Osteoblast (primary cell): ENCODE measurements around the gene IFT43. TPM values are rescaled to one million over a fixed set of nuclear protein-coding genes. Genes with fewer than 3 reads are reported as not detected.

Experiments
- DNase-seq: peaks from one replicate; pipeline ENCODE4 v3.0.0; 2011; ENCODE audit warnings: low spot score, mixed read lengths; ENCODE audit not compliant: insufficient read length; ENCODE audit errors: missing footprints
- H2AFZ ChIP-seq: 2 replicates; pipeline ENCODE4 v1.6.0; 2011; ENCODE audit warnings: mild to moderate bottlenecking, low read length
- H3K27ac ChIP-seq: 2 replicates; pipeline ENCODE4 v1.5.1; 2011; ENCODE audit warnings: mild to moderate bottlenecking, low read depth, low read length, moderate library complexity
- H3K27me3 ChIP-seq: 2 replicates; pipeline ENCODE4 v1.6.0; 2012; ENCODE audit warnings: mild to moderate bottlenecking, control low read depth, inconsistent platforms, low read length, moderate library complexity; ENCODE audit not compliant: insufficient read depth
- H3K36me3 ChIP-seq: 2 replicates; pipeline ENCODE4 v1.5.1; 2011; ENCODE audit warnings: mild to moderate bottlenecking, low read length, control low read depth, moderate library complexity; ENCODE audit not compliant: insufficient read depth
- H3K4me1 ChIP-seq: 2 replicates; pipeline ENCODE4 v1.5.1; 2011; ENCODE audit warnings: mild to moderate bottlenecking, low read length, control low read depth, moderate library complexity; ENCODE audit not compliant: insufficient read depth
- H3K4me2 ChIP-seq: 2 replicates; pipeline ENCODE4 v1.6.0; 2011; ENCODE audit warnings: mild to moderate bottlenecking, low read length; ENCODE audit not compliant: insufficient read depth
- H3K4me3 ChIP-seq: fragments of 200-600 bp; sonication (generic); 3 replicates; pipeline ENCODE4 v1.5.1; 2012; ENCODE audit warnings: mild to moderate bottlenecking, low read length, inconsistent platforms; ENCODE audit not compliant: insufficient read depth
- H3K79me2 ChIP-seq: 2 replicates; pipeline ENCODE4 v1.6.0; 2012; ENCODE audit warnings: mild to moderate bottlenecking, low read length, control low read depth, inconsistent platforms; ENCODE audit not compliant: insufficient read depth
- H3K9me3 ChIP-seq: 2 replicates; pipeline ENCODE4 v1.5.1; 2011; ENCODE audit warnings: low read depth, low read length, control low read depth
- H4K20me1 ChIP-seq: 2 replicates; pipeline ENCODE4 v1.6.0; 2012; ENCODE audit warnings: mild to moderate bottlenecking, low read length, control low read depth; ENCODE audit not compliant: insufficient read depth
- CTCF ChIP-seq: IDR thresholded peaks from 2 replicates; pipeline ENCODE4 v1.5.1; 2011; ENCODE audit warnings: mild to moderate bottlenecking, low read depth, low read length, moderate library complexity; ENCODE audit errors: extremely low read depth
- total RNA-seq: library from RNA; depleted of rRNA; stranded (reverse); fragments of >200 nt; gene quantifications from 2 replicates; pipeline ENCODE4 v1.2.3, GENCODE V29; 2012

IFT43 gene
- total RNA-seq, 1 donor: 32.6 TPM

DNA sequence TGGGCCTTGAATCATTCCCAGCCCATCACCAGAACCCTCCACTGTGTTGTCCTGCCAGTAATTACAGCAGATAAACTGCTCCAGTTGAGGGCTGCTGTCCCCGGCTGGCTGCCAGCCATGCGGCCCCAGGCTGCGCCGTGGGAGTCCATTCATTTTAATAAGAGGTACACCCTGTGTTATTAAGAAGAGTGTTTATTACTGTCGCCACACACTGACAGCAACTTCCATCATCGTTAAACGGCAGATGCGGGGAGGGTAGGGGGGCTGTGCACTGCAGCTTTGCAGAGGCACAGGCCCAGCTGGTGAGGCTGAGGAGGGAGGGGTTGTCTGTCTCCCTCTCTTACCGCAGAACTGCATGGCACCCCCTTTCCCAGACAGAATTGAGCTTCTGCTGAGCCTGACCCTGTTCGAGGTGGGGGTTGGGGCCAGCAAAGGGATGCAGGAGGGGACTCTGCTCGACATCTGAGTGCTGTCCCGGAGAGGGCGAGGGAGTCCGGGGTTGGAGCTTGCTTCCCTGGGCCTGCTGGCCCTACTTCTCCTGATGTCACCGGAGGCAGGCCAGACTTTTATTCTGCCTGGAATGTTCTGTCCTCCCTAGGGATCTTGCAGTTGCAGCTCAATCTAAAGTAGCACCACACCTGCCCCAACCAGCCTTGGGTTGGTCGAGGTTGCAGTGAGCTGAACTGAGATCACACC lies 132.4 kb downstream of the IFT43 start:
- H2AFZ ChIP-seq: no peak overlapping the region
- DNase-seq: no peak
- H3K4me2 ChIP-seq: no peak overlapping the region
- no peaks in the 10 kb centered on the region for H3K36me3 ChIP-seq
- H3K9me3 ChIP-seq: no peaks in the 10 kb centered on the region
- H4K20me1 ChIP-seq: no peaks in the 10 kb centered on the region
- no peaks in the 10 kb centered on the region for H3K79me2 ChIP-seq
- H3K4me3 ChIP-seq: no peak overlapping the region
- H3K27me3 ChIP-seq: peaks cover 15% of the 10 kb centered on the region
- H3K27ac ChIP-seq: no peak overlapping the region
- H3K4me1 ChIP-seq: no peaks in the 10 kb centered on the region
- no peak for TF ChIP-seq CTCF

DNA sequence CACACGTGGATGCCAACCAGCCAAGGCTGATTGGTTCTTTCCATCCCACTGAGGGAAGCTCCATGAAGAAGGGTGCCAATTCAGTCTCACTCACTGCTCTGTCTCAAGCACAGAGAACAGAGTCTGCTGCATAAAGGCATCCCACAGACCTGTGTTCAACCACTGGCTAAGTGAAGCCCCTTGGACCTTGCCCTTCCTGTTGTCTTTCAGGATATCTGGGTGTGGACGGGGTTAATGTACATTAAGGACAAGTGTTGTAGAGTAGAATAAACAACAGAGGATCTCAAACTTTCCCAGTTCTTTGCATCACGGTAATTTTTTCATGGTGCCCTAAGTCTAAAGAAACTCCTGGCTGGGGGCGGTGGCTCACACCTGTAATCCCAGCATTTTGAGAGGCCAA lies 133.0 kb downstream of the IFT43 start:
- Histone ChIP-seq H3K79me2 (no peaks in the 10 kb centered on the region), H3K4me1 (no peaks in the 10 kb centered on the region), H4K20me1 (no peaks in the 10 kb centered on the region), H2AFZ (no peak overlapping the region), H3K4me2 (no peak overlapping the region), H3K9me3 (no peaks in the 10 kb centered on the region), H3K36me3 (no peaks in the 10 kb centered on the region), H3K4me3 (no peak overlapping the region), H3K27ac (no peak overlapping the region), H3K27me3 (peaks cover 13% of the 10 kb centered on the region)
- TF ChIP-seq CTCF: no peak
- no peak for DNase-seq

GRCh38 chr14:76121089-76121748 lies 135.7 kb downstream of the IFT43 start:
- Histone ChIP-seq H3K4me3 (no peak overlapping the region), H3K27me3 (peaks cover 4% of the 10 kb centered on the region), H3K27ac (no peak overlapping the region), H4K20me1 (no peaks in the 10 kb centered on the region), H3K4me2 (no peak overlapping the region), H3K9me3 (no peaks in the 10 kb centered on the region), H2AFZ (no peak overlapping the region), H3K79me2 (no peaks in the 10 kb centered on the region), H3K4me1 (no peaks in the 10 kb centered on the region), H3K36me3 (no peaks in the 10 kb centered on the region)
- DNase-seq: no peak
- TF ChIP-seq CTCF: no peak

DNA sequence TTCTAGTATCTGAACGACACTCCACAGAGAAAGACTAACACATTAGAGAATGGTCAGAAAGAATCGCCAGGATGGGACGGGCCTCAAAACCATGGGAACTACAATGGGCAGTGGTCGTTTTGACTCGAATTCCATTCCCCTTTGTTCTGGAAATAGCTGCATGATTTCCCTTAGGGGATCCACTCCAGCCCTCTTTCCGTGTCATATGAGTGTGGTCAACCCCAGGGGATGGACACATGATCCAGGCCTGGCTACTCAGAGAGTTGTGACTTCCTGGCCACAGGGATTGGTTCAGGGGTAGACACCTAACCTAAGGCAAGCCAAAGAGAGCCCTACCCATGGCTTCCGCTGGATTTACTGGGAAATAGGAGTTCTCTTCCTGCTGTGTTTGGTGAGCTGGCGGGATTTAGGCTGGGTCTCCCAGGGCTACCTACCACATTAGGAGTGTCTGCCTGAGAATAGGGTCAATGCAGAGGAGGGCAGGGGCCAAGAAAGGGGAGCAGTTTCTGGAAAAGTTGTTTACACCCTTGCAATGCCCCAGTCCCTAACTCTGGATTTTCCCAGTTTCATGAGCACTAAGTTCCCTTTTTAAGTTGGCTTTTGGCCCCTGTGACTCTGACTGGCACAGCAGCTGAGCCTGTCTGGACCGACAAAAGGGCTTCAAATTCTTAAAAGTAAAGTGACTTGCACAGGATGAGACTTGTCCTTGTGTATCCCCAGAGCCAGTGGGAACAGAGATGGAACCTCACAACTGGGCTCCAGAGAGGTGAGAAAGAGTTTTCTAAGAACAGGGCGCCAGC lies 138.1 kb downstream of the IFT43 start:
- Histone ChIP-seq H2AFZ (no peak overlapping the region), H3K4me3 (no peak overlapping the region), H3K9me3 (no peaks in the 10 kb centered on the region), H3K79me2 (no peaks in the 10 kb centered on the region), H3K4me2 (no peak overlapping the region), H3K27ac (no peak overlapping the region), H3K4me1 (no peaks in the 10 kb centered on the region), H3K27me3 (peaks cover 4% of the 10 kb centered on the region), H4K20me1 (no peaks in the 10 kb centered on the region), H3K36me3 (no peaks in the 10 kb centered on the region)
- DNase-seq: no peak
- no peak for TF ChIP-seq CTCF
